Pancreas (tissue), 10 donors: ENCODE measurements around the gene TMEM123. TPM values are rescaled to one million over a fixed set of nuclear protein-coding genes. Genes with fewer than 3 reads are reported as not detected.

Source experiments
- ATAC-seq, 4 donors: fragments of 200-7000 bp; cut with Tn5 transposase; one replicate each; pipeline versions ENCODE4 v1.8.0 to v1.9.1; 2020; ENCODE audit warnings: mild to moderate bottlenecking in 4 of 4, moderate library complexity in 4 of 4
- DNase-seq, 6 donors: peaks; one replicate each; pipeline ENCODE4 v3.0.0-alpha.2; 2020
- FAIRE-seq: peaks from 2 replicates; lab custom pipeline; 2012; peaks lifted over from hg19 to GRCh38; lab: Jason Lieb, UNC
- H3K27ac ChIP-seq, 4 donors: fragments of 200-600 bp; sonication (generic); 1 replicate in 3 of 4; 2 replicates in 1 of 4; pipeline versions ENCODE4 v1.5.0 to v1.8.0; 2020
- H3K27me3 ChIP-seq, 4 donors: fragments of 200-600 bp; one replicate each; pipeline ENCODE4 v1.8.0; 2021
- H3K36me3 ChIP-seq, 3 donors: fragments of 200-600 bp; sonication (generic) in 1 of 3; one replicate each; pipeline versions ENCODE4 v1.5.0 to v1.8.0; 2020 to 2021
- H3K4me1 ChIP-seq, 3 donors: fragments of 200-600 bp; one replicate each; pipeline ENCODE4 v1.8.0; 2021
- H3K4me3 ChIP-seq, 4 donors: fragments of 200-600 bp; sonication (generic) in 2 of 4; one replicate each; pipeline versions ENCODE4 v1.5.0 to v1.8.0; 2020 to 2021
- H3K9me3 ChIP-seq, 4 donors: fragments of 200-600 bp; one replicate each; pipeline ENCODE4 v1.8.0; 2021
- WGBS, 2 donors: extraction: QIAGEN DNeasy Blood & Tissue Kit; methylation state at CpG; one replicate each; pipeline ENCODE4 v1.1.7; 2013; 5-methylcytosine and 5-hydroxymethylcytosine counted together
- intact Hi-C, 3 donors: fragments of 100-400 bp; cut with DNase I; formaldehyde crosslinking; loops; one replicate each; pipeline versions ENCODE4 v1.11.1 to v1.14.2; 2022
- polyA plus RNA-seq, 2 donors: library from polyadenylated mRNA; stranded (reverse); fragments of 200-250 nt; gene quantifications; one replicate each; pipeline ENCODE4 v1.2.3, GENCODE V29; 2013
- total RNA-seq, 6 donors: library from RNA; stranded (reverse); fragmentation: NEBNext Ultra II Directional in 4 of 6; extraction: Animal tissue kit (Norgen Biotek cat#: 25700) in 4 of 6; gene quantifications; one replicate each; pipeline versions ENCODE4 v1.2.1 to v1.2.4, GENCODE V29; 2021 to 2023
- TF ChIP-seq, protein P1 (sequence below), 4 donors: fragments of 200-600 bp; sonication (generic) in 3 of 4; IDR thresholded peaks; one replicate each; pipeline versions ENCODE4 v1.5.0 to v1.8.0; 2021; ENCODE audit warnings: antibody characterized with exemption in 4 of 4
- donor health status: healthy with polysubstance abuse.
- donor health status: DM: no; HTN: no; CAD: no; lungs with moderate emphysema.
- donor health status: DM: no; HTN: no; CAD: no.
- donor health status: control.
- donor health status: control.
- donor health status: Bipolar disorder and iron deficiency.
- donor health status: DM: yes; HTN: yes; CAD: no.
- donor health status: DM: no; HTN: no; CAD: no.
- donor health status: DM: no; HTN: no; CAD: no.
- donor health status: DM: yes; HTN: yes; CAD: no.

TMEM123 gene
- total and polyA plus RNA-seq, 8 donors: 18.7 to 122 (median 55.2) TPM

DNA sequence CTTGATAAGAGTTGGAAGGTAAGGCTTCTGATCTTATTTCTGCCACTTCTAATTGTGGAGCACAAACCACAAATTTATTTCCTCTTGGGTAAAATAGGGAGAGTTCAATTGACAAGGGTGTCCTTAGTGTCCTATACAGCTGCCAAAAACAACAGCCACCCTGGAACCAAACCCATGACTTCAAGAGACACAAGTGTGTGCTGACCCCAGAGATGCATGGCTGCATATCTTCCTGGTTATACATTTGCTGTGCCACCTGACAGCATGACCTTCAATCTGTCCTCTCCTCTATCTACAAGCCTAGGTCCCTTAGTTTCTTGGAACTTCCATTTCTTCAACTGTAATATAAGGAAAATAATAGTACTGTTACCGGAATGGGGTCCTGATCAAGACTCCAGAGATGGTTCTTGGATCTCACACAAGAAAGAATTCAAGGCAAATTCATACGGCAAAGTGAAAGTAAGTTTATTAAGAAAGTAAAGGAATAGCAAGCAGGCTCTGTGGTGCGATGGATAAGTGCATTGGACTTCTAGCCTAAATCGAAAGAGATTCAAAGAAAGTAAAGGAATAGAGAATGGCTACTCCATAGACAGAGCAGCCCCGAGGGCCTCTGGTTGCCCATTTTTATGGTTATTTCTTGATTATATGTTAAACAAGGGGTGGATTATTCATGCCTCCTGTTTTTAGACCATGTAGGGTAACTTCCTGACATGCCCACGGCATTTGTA lies 15.5 kb upstream of the TMEM123 start:
- Histone ChIP-seq H3K9me3 (no peaks in the 10 kb centered on the region), H3K36me3 (no peaks in the 10 kb centered on the region), H3K4me3 (no peak overlapping the region), H3K27me3 (no peaks in the 10 kb centered on the region), H3K27ac (peak overlapping the region in 2 of 4 donors; percentile 69 to 74), H3K4me1 (peaks cover 16 to 32% (median 26%) of the 10 kb centered on the region in 3 donors)
- DNase-seq (no peak), ATAC-seq (peak in 3 of 4 donors; percentile 17 to 53 (median 29)), FAIRE-seq (no peak)
- 90 to 94% methylated on average over 6 of the region's 6 CpGs for WGBS, 2 donors
- intact Hi-C loops: no loop called here
- TF ChIP-seq, protein P1, sequence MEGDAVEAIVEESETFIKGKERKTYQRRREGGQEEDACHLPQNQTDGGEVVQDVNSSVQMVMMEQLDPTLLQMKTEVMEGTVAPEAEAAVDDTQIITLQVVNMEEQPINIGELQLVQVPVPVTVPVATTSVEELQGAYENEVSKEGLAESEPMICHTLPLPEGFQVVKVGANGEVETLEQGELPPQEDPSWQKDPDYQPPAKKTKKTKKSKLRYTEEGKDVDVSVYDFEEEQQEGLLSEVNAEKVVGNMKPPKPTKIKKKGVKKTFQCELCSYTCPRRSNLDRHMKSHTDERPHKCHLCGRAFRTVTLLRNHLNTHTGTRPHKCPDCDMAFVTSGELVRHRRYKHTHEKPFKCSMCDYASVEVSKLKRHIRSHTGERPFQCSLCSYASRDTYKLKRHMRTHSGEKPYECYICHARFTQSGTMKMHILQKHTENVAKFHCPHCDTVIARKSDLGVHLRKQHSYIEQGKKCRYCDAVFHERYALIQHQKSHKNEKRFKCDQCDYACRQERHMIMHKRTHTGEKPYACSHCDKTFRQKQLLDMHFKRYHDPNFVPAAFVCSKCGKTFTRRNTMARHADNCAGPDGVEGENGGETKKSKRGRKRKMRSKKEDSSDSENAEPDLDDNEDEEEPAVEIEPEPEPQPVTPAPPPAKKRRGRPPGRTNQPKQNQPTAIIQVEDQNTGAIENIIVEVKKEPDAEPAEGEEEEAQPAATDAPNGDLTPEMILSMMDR (IDR thresholded peaks at IDR 0.05): no peak

DNA sequence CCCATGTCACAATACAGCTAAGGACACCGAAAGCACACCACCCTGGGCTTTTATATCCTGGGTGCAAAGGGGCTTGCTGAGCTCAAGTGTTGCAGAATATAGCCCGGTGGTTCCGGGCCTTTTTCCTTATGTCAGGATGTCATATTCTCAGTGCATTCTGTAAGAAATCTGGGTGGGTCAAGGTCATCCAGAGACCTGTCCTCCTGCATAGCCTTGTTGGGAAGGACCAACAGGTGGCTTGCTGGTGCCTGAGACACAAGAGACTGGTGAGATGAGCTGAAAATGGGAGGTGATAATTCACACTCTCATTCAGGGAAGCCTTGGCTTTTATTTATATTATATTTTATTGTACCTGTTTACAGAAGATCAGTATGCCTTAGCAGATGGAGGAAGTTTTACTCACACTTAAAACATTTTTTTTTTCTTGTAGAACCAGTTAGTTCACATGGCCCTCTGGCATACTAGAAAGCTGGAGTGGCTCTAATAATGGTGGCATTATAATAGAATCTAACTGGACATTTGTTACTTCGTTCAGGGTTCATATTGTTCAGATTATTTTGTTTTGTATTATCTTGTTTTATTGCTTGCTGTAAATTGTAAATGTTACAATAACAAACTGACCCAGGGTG lies 14.6 kb upstream of the TMEM123 start:
- Histone ChIP-seq H3K4me1 (peaks cover 22 to 35% (median 35%) of the 10 kb centered on the region in 3 donors), H3K36me3 (no peaks in the 10 kb centered on the region), H3K27me3 (no peaks in the 10 kb centered on the region), H3K9me3 (no peaks in the 10 kb centered on the region), H3K27ac (peak overlapping the region in 2 of 4 donors; percentile 69 to 74), H3K4me3 (no peak overlapping the region)
- 41 to 44% methylated on average over 4 of the region's 4 CpGs for WGBS, 2 donors
- FAIRE-seq (peak; percentile 39), DNase-seq (no peak), ATAC-seq (peak; percentile 61 to 83 (median 80))
- TF ChIP-seq, protein P1 (IDR thresholded peaks at IDR 0.05): no peak
- intact Hi-C loops: no loop called here

DNA sequence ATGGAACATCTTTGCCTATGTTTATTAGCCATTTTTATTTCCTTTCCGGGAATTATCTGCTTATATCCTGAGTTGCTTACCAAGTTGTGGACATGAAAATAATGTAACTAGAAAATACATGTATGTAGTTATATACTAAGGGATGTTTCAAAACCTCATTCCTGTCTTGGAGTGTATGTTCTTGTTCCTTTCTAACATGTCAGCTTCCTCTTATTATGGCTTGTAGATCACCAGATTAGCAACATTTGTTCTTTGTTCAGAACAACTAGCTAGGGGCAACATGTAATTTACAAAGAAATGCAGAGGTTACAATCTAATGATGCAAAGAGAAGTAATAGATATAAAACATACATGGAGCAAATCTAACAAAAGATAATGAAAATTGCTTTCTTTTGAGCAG lies 13.1 kb upstream of the TMEM123 start:
- Histone ChIP-seq H3K4me3 (no peak overlapping the region), H3K9me3 (no peaks in the 10 kb centered on the region), H3K27ac (no peak overlapping the region), H3K36me3 (no peaks in the 10 kb centered on the region), H3K27me3 (no peaks in the 10 kb centered on the region), H3K4me1 (peaks cover 25 to 41% (median 40%) of the 10 kb centered on the region in 3 donors)
- no peak for FAIRE-seq
- WGBS, 2 donors: 78 to 84% methylated on average over 1 of the region's 1 CpG
- no peak for DNase-seq
- TF ChIP-seq, protein P1 (IDR thresholded peaks at IDR 0.05): no peak
- ATAC-seq: no peak
- intact Hi-C loops: no loop called here

DNA sequence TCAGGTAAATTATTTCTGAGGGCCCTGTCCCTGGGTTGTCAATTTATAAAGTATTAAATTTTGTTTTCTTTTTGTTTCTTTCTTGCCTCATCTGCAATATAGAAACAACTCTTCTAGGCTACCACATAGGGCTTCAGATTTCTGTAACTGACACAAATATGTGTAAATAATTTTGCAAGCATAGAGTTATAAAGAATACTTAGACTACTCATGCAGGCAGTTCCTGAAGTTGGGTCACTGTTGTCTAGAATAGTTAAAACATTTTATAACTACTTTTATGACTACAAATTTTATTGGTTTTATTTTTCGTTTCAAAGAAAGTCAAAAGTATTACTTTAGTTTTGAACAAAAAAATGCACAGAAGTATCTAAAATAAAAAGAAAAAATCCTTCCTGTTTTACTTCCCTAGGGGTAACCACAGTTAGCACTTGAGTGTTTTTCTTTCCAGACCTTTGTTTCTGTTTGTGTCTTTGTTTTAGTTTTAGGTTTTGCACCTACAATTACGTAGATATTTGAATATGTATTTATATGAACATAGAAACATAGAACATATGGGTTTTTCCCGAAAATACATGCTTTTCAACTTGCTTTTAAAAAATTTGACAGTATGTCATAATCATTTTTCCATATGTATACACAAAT lies 12.4 kb upstream of the TMEM123 start:
- TF ChIP-seq, protein P1 (IDR thresholded peaks at IDR 0.05): no peak
- intact Hi-C loops: no loop called here
- 74 to 83% methylated on average over 3 of the region's 3 CpGs for WGBS, 2 donors
- no peak overlapping the region for H3K4me3 ChIP-seq
- H3K27ac ChIP-seq: no peak overlapping the region
- no peak for ATAC-seq
- FAIRE-seq: no peak
- no peak for DNase-seq
- H3K27me3 ChIP-seq: no peaks in the 10 kb centered on the region
- no peaks in the 10 kb centered on the region for H3K36me3 ChIP-seq
- H3K4me1 ChIP-seq: peaks cover 25 to 41% (median 40%) of the 10 kb centered on the region in 3 donors
- H3K9me3 ChIP-seq: no peaks in the 10 kb centered on the region
